Liver (tissue), 3 donors: ENCODE measurements around the gene ENTPD6.

Source experiments
- EGR1 ChIP-seq, 2 donors: IDR thresholded peaks; 2 replicates each; pipeline ENCODE4 v1.6.1; 2016 to 2018; ENCODE audit warnings: antibody characterized with exemption in 2 of 2, low read depth in 2 of 2
- HNF4G ChIP-seq: IDR thresholded peaks from 2 replicates; pipeline ENCODE4 v1.6.1; 2016; ENCODE audit warnings: antibody characterized with exemption
- JUND ChIP-seq, 2 donors: IDR thresholded peaks; 2 replicates each; pipeline ENCODE4 v1.6.1; 2016; ENCODE audit warnings: antibody characterized with exemption in 2 of 2
- RXRA ChIP-seq, 2 donors: IDR thresholded peaks; 2 replicates each; pipeline ENCODE4 v1.6.1; 2017 to 2018; ENCODE audit warnings: antibody characterized with exemption in 2 of 2, mild to moderate bottlenecking in 1 of 2
- TAF1 ChIP-seq: conservative IDR thresholded peaks from 2 replicates; pipeline ENCODE4 v1.6.1; 2016; ENCODE audit warnings: antibody characterized with exemption, mild to moderate bottlenecking
- YY1 ChIP-seq: IDR thresholded peaks from 2 replicates; pipeline ENCODE4 v1.6.1; 2016; ENCODE audit warnings: antibody characterized with exemption, mild to moderate bottlenecking
- TF ChIP-seq, protein P1 (sequence below): fragments of 150-350 bp; IDR thresholded peaks from 2 replicates; pipeline ENCODE4 v1.5.1; 2017; ENCODE audit warnings: improper control_type of control experiment, low read depth, low read length; ENCODE audit not compliant: missing input control
- TF ChIP-seq, protein P2 (sequence below): IDR thresholded peaks from 2 replicates; pipeline ENCODE4 v1.6.1; 2016; ENCODE audit warnings: antibody characterized with exemption, mild to moderate bottlenecking
- TF ChIP-seq, protein P3 (sequence below): IDR thresholded peaks from 2 replicates; pipeline ENCODE4 v1.6.1; 2016; ENCODE audit warnings: antibody characterized with exemption
- TF ChIP-seq, protein P4 (sequence below): IDR thresholded peaks from 2 replicates; pipeline ENCODE4 v1.6.1; 2016; ENCODE audit warnings: antibody characterized with exemption
- donor health status: healthy.
- donor health status: healthy.

DNA sequence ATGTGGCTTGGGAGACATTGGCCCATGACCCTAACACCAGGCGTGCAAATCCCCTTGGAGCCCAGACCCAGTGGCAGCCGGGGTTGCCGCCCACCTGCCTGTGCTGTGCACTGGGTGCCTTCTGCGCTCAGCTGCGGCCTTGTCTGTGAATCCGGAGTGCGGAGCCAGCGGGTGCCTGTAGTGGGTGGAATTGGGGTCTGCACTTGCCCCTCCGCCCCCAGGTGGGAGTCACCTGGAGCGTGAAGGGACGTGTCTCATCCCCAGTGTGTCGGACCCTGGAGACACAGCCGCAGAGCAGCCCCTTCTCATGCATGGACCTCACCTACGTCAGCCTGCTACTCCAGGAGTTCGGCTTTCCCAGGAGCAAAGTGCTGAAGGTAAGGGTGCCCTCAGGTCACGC lies 29.4 kb downstream of the ENTPD6 start:
- TF ChIP-seq, protein P1, sequence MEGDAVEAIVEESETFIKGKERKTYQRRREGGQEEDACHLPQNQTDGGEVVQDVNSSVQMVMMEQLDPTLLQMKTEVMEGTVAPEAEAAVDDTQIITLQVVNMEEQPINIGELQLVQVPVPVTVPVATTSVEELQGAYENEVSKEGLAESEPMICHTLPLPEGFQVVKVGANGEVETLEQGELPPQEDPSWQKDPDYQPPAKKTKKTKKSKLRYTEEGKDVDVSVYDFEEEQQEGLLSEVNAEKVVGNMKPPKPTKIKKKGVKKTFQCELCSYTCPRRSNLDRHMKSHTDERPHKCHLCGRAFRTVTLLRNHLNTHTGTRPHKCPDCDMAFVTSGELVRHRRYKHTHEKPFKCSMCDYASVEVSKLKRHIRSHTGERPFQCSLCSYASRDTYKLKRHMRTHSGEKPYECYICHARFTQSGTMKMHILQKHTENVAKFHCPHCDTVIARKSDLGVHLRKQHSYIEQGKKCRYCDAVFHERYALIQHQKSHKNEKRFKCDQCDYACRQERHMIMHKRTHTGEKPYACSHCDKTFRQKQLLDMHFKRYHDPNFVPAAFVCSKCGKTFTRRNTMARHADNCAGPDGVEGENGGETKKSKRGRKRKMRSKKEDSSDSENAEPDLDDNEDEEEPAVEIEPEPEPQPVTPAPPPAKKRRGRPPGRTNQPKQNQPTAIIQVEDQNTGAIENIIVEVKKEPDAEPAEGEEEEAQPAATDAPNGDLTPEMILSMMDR, result no peak
- TF ChIP-seq, protein P2, sequence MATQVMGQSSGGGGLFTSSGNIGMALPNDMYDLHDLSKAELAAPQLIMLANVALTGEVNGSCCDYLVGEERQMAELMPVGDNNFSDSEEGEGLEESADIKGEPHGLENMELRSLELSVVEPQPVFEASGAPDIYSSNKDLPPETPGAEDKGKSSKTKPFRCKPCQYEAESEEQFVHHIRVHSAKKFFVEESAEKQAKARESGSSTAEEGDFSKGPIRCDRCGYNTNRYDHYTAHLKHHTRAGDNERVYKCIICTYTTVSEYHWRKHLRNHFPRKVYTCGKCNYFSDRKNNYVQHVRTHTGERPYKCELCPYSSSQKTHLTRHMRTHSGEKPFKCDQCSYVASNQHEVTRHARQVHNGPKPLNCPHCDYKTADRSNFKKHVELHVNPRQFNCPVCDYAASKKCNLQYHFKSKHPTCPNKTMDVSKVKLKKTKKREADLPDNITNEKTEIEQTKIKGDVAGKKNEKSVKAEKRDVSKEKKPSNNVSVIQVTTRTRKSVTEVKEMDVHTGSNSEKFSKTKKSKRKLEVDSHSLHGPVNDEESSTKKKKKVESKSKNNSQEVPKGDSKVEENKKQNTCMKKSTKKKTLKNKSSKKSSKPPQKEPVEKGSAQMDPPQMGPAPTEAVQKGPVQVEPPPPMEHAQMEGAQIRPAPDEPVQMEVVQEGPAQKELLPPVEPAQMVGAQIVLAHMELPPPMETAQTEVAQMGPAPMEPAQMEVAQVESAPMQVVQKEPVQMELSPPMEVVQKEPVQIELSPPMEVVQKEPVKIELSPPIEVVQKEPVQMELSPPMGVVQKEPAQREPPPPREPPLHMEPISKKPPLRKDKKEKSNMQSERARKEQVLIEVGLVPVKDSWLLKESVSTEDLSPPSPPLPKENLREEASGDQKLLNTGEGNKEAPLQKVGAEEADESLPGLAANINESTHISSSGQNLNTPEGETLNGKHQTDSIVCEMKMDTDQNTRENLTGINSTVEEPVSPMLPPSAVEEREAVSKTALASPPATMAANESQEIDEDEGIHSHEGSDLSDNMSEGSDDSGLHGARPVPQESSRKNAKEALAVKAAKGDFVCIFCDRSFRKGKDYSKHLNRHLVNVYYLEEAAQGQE, result no peak
- TF ChIP-seq JUND (IDR thresholded peaks at IDR 0.05) (no peak), YY1 (no peak), EGR1 (IDR thresholded peaks at IDR 0.05; ENCODE audit: low read depth in 2 of 2) (no peak), TAF1 (no peak), HNF4G (no peak), RXRA (IDR thresholded peaks at IDR 0.05) (no peak)
- TF ChIP-seq, protein P3, sequence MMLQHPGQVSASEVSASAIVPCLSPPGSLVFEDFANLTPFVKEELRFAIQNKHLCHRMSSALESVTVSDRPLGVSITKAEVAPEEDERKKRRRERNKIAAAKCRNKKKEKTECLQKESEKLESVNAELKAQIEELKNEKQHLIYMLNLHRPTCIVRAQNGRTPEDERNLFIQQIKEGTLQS, result no peak
- TF ChIP-seq, protein P4, sequence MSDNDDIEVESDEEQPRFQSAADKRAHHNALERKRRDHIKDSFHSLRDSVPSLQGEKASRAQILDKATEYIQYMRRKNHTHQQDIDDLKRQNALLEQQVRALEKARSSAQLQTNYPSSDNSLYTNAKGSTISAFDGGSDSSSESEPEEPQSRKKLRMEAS, result no peak
